Tibial artery (tissue), 4 donors: ENCODE data around the gene WNT9A.

Experiments used
- DNase-seq, 2 donors: peaks; one replicate each; pipeline ENCODE4 v3.0.0-alpha.2; 2019
- H3K27ac ChIP-seq, 2 donors: fragments of 200-600 bp; sonication (generic) in 1 of 2; 1 replicate in 1 of 2; 2 replicates in 1 of 2; pipeline ENCODE4 v1.5.1; 2018 to 2019; ENCODE audit warnings: mild to moderate bottlenecking in 1 of 2
- H3K27me3 ChIP-seq, 2 donors: fragments of 200-600 bp; sonication (generic) in 1 of 2; one replicate each; pipeline versions ENCODE4 v1.5.1 to v1.6.0; 2016 to 2019
- H3K36me3 ChIP-seq, 3 donors: fragments of 200-600 bp; sonication (generic) in 2 of 3; one replicate each; pipeline ENCODE4 v1.5.1; 2016 to 2019; ENCODE audit warnings: mild to moderate bottlenecking in 2 of 3
- H3K4me1 ChIP-seq, 4 donors: fragments of 200-600 bp; sonication (generic) in 2 of 4; 1 replicate in 3 of 4; 2 replicates in 1 of 4; pipeline ENCODE4 v1.5.1; 2016 to 2019
- H3K4me3 ChIP-seq, 2 donors: fragments of 200-600 bp; sonication (generic) in 1 of 2; 1 replicate in 1 of 2; 2 replicates in 1 of 2; pipeline ENCODE4 v1.5.1; 2018 to 2019; ENCODE audit warnings: mild to moderate bottlenecking in 2 of 2
- H3K9me3 ChIP-seq, 3 donors: fragments of 200-600 bp; sonication (generic) in 1 of 3; one replicate each; pipeline ENCODE4 v1.5.1; 2016 to 2019
- CTCF ChIP-seq, 2 experiments: fragments of 200-600 bp in 1 of 2; fragments of 450-650 bp in 1 of 2; IDR thresholded peaks; one replicate each; pipeline ENCODE4 v1.5.1; 2017 to 2019; ENCODE audit warnings: antibody characterized with exemption in 2 of 2, mild to moderate bottlenecking in 1 of 2, moderate library complexity in 1 of 2
- intact Hi-C: fragments of 100-400 bp; cut with DNase I; formaldehyde crosslinking; loops from one replicate; pipeline ENCODE4 v1.15.0; 2023; ENCODE audit warnings: low total_unique reads

Gene WNT9A

GRCh38 chr1:227923353-227924167 lies 24.2 kb downstream of the WNT9A start:
- Histone ChIP-seq H3K27me3 (no peaks in the 10 kb centered on the region), H3K36me3 (peaks cover 0 to 14% (median 4%) of the 10 kb centered on the region in 3 donors), H3K4me1 (peaks cover 0 to 2% (median 0%) of the 10 kb centered on the region in 4 donors), H3K9me3 (no peaks in the 10 kb centered on the region), H3K4me3 (no peak overlapping the region), H3K27ac (no peak overlapping the region)
- TF ChIP-seq CTCF (IDR thresholded peaks at IDR 0.05): no peak
- intact Hi-C loops: no loop called here
- DNase-seq: no peak

- Histone ChIP-seq H3K4me3 (no peak overlapping the region), H3K27me3 (no peaks in the 10 kb centered on the region), H3K36me3 (peaks cover 0 to 14% (median 4%) of the 10 kb centered on the region in 3 donors), H3K4me1 (peaks cover 0 to 2% (median 0%) of the 10 kb centered on the region in 4 donors), H3K27ac (no peak overlapping the region), H3K9me3 (no peaks in the 10 kb centered on the region)
- no peak for TF ChIP-seq CTCF (IDR thresholded peaks at IDR 0.05)
- intact Hi-C loops: no loop called here
- no peak for DNase-seq
These were observed 25.0 kb downstream of the WNT9A start for GRCh38 chr1:227922501-227923352.

- TF ChIP-seq CTCF (IDR thresholded peaks at IDR 0.05): no peak
- H3K27ac ChIP-seq: no peak overlapping the region
- no peak for DNase-seq
- no peaks in the 10 kb centered on the region for H3K27me3 ChIP-seq
- H3K4me3 ChIP-seq: no peak overlapping the region
- intact Hi-C loops: no loop called here
- H3K4me1 ChIP-seq: peaks cover 0 to 2% (median 0%) of the 10 kb centered on the region in 4 donors
- H3K9me3 ChIP-seq: no peaks in the 10 kb centered on the region
- H3K36me3 ChIP-seq: peaks cover 0 to 14% (median 4%) of the 10 kb centered on the region in 3 donors
These were observed 26.1 kb downstream of the WNT9A start for GRCh38 chr1:227921461-227922185.

- H3K36me3 ChIP-seq: peaks cover 0 to 14% (median 4%) of the 10 kb centered on the region in 3 donors
- intact Hi-C loops: no loop called here
- TF ChIP-seq CTCF (IDR thresholded peaks at IDR 0.05): no peak
- H3K27ac ChIP-seq: no peak overlapping the region
- no peak for DNase-seq
- no peaks in the 10 kb centered on the region for H3K9me3 ChIP-seq
- H3K4me3 ChIP-seq: no peak overlapping the region
- H3K4me1 ChIP-seq: peaks cover 0 to 2% (median 0%) of the 10 kb centered on the region in 4 donors
- peaks cover 0 to 2% of the 10 kb centered on the region in 2 donors for H3K27me3 ChIP-seq
These were observed 26.8 kb downstream of the WNT9A start for GRCh38 chr1:227920896-227921295.

GRCh38 chr1:227920426-227920825 lies 27.3 kb downstream of the WNT9A start:
- H3K36me3 ChIP-seq: peaks cover 0 to 14% (median 4%) of the 10 kb centered on the region in 3 donors
- no peak overlapping the region for H3K27ac ChIP-seq
- H3K9me3 ChIP-seq: no peaks in the 10 kb centered on the region
- H3K27me3 ChIP-seq: peaks cover 0 to 7% of the 10 kb centered on the region in 2 donors
- TF ChIP-seq CTCF (IDR thresholded peaks at IDR 0.05): no peak
- H3K4me1 ChIP-seq: peaks cover 0 to 2% (median 0%) of the 10 kb centered on the region in 4 donors
- H3K4me3 ChIP-seq: no peak overlapping the region
- intact Hi-C loops: no loop called here
- no peak for DNase-seq
